ENCODE measurements around the gene DYSF. TPM values are rescaled to one million over a fixed set of nuclear protein-coding genes. Genes with fewer than 3 reads are reported as not detected.

DYSF gene
- total and polyA plus RNA-seq, 2 donors (not counting 3 experiments of a cell fraction or from before 2014, with no cell fraction given), result 50.9 to 152 TPM

- no peak for TF ChIP-seq POLR2AphosphoS5 (IDR thresholded peaks at IDR 0.05; ENCODE audit: insufficient read depth, low read depth, low read length)
- no peak for TF ChIP-seq MAX (IDR thresholded peaks at IDR 0.05; ENCODE audit: insufficient read depth, insufficient read length)
- no peak for TF ChIP-seq MYC (IDR thresholded peaks at IDR 0.05; ENCODE audit: low read depth, low read length)
- TF ChIP-seq JUN (IDR thresholded peaks at IDR 0.05; ENCODE audit: borderline replicate concordance, insufficient read depth, insufficient read length, low read depth), result no peak
- TF ChIP-seq EZH2 (IDR thresholded peaks at IDR 0.05; ENCODE audit: borderline replicate concordance, low read depth, low read length, severe bottlenecking), result no peak
- TF ChIP-seq POLR2A (IDR thresholded peaks at IDR 0.05; ENCODE audit: low read depth, low read length), result no peak
- no peak for TF ChIP-seq CTCF (IDR thresholded peaks at IDR 0.05; ENCODE audit: extremely low read depth in 1 of 2, insufficient read depth in 1 of 2, low read depth in 1 of 2, low read length in 2 of 2)
- no peak for TF ChIP-seq GATA2 (IDR thresholded peaks at IDR 0.05; ENCODE audit: insufficient read depth, insufficient read length, low read depth, low read length)
- Histone ChIP-seq H3K79me2 (ENCODE audit: control insufficient read depth, insufficient read depth, low read length) (no peaks in the 10 kb centered on the region), H3K9me1 (replicated peaks; ENCODE audit: control insufficient read depth, extremely low read depth, insufficient read depth, low read length) (no peaks in the 10 kb centered on the region), H4K20me1 (replicated peaks; ENCODE audit: control insufficient read depth, extremely low read depth, insufficient read depth, low read length) (no peaks in the 10 kb centered on the region), H3K27ac (ENCODE audit: insufficient read depth, low read depth, low read length) (no peak overlapping the region), H3K27me3 (ENCODE audit: control insufficient read depth in 2 of 2, insufficient read depth in 2 of 2, low read length in 2 of 2) (no peaks in the 10 kb centered on the region), H3K9ac (replicated peaks; ENCODE audit: extremely low read depth, insufficient read depth, low read length) (no peak overlapping the region), H3K4me1 (ENCODE audit: control insufficient read depth, extremely low read depth, insufficient read depth, low read length) (peaks cover 12% of the 10 kb centered on the region), H2AFZ (ENCODE audit: low read depth, low read length) (no peak overlapping the region), H3K4me3 (replicated peaks in 1 of 3; ENCODE audit: insufficient read depth in 1 of 3, low read depth in 1 of 3, low read length in 3 of 3) (no peak overlapping the region), H3K4me2 (ENCODE audit: insufficient read depth, low read length) (no peak overlapping the region), H3K9me3 (replicated peaks; ENCODE audit: control insufficient read depth, insufficient read depth, low read length) (no peaks in the 10 kb centered on the region), H3K36me3 (ENCODE audit: control insufficient read depth in 2 of 2, extremely low read depth in 1 of 2, insufficient read depth in 2 of 2, low read length in 2 of 2) (peaks cover 10 to 12% of the 10 kb centered on the region in 2 experiments)
- intact Hi-C loops (cut with micrococcal nuclease) (no loop called here), dilution Hi-C loops (cut with MboI; ENCODE audit: extremely low pct_ligation_motif_present, low sequenced_read_pairs) (no loop called here)
- no TSS peak for BruUV-seq (replicated peaks)
- ChIA-PET POLR2A (no interaction called here), CTCF (no interaction called here)
- FAIRE-seq (no peak), DNase-seq (ENCODE audit: low read depth, low spot score) (no peak)
Measured at GRCh38 chr2:71478806-71479205, 25.4 kb downstream of the DYSF start.

Measured in endothelial cell of umbilical vein (primary cell).